H9 (cell line): ENCODE data around the gene EBF4. TPM values are rescaled to one million over a fixed set of nuclear protein-coding genes. Genes with fewer than 3 reads are reported as not detected.
A peak's percentile ranks its signal among the peaks of the same experiment; 100 is the strongest.

Source experiments
- DNase-seq: peaks from one replicate; pipeline ENCODE4 v3.0.0-alpha.2; 2017
- H2AFZ ChIP-seq: one replicate; pipeline ENCODE4 v1.6.1; 2013; ENCODE audit warnings: mild to moderate bottlenecking, low read length, control low read depth, moderate library complexity
- H2AK5ac ChIP-seq: 2 replicates; pipeline ENCODE4 v1.6.1; 2013; ENCODE audit warnings: low read length, control low read depth, mixed read lengths; ENCODE audit not compliant: insufficient read length
- H2BK120ac ChIP-seq: one replicate; pipeline ENCODE4 v1.6.1; 2013; ENCODE audit warnings: low read depth, mild to moderate bottlenecking, low read length, control low read depth, inconsistent platforms; ENCODE audit not compliant: poor library complexity, severe bottlenecking
- H2BK12ac ChIP-seq: 2 replicates; pipeline ENCODE4 v1.6.1; 2013; ENCODE audit warnings: low read length, control low read depth, mixed read lengths, low read depth; ENCODE audit not compliant: insufficient read length
- H2BK15ac ChIP-seq: 2 replicates; pipeline ENCODE4 v1.6.1; 2013; ENCODE audit warnings: low read depth, low read length, control low read depth
- H2BK20ac ChIP-seq: one replicate; pipeline ENCODE4 v1.6.1; 2013; ENCODE audit warnings: low read depth, mild to moderate bottlenecking, low read length, control low read depth, inconsistent platforms; ENCODE audit not compliant: poor library complexity, severe bottlenecking
- H2BK5ac ChIP-seq: 2 replicates; pipeline ENCODE4 v1.6.1; 2013; ENCODE audit warnings: low read length, control low read depth, mixed read lengths; ENCODE audit not compliant: insufficient read length
- H3K14ac ChIP-seq: 2 replicates; pipeline ENCODE4 v1.6.1; 2013; ENCODE audit warnings: low read length, control low read depth; ENCODE audit not compliant: insufficient read depth
- H3K18ac ChIP-seq: 2 replicates; pipeline ENCODE4 v1.6.1; 2013; ENCODE audit warnings: low read depth, mild to moderate bottlenecking, mixed read lengths, low read length, control low read depth; ENCODE audit not compliant: insufficient read length
- H3K23ac ChIP-seq: 2 replicates; pipeline ENCODE4 v1.6.1; 2013; ENCODE audit warnings: low read length, control low read depth, mixed read lengths, low read depth; ENCODE audit not compliant: insufficient read length
- H3K23me2 ChIP-seq: 2 replicates; pipeline ENCODE4 v1.6.1; 2013; ENCODE audit warnings: low read depth, mild to moderate bottlenecking, mixed read lengths, low read length, control low read depth; ENCODE audit not compliant: insufficient read length, poor library complexity, severe bottlenecking
- H3K27ac ChIP-seq: 2 replicates; pipeline ENCODE4 v1.5.1; 2013; ENCODE audit warnings: low read length, control low read depth, mixed read lengths, low read depth; ENCODE audit not compliant: insufficient read length
- H3K27me3 ChIP-seq: 2 replicates; pipeline ENCODE4 v1.6.1; 2013; ENCODE audit warnings: low read length, control low read depth, inconsistent platforms; ENCODE audit not compliant: insufficient read depth
- H3K4ac ChIP-seq: 2 replicates; pipeline ENCODE4 v1.6.1; 2013; ENCODE audit warnings: low read depth, mild to moderate bottlenecking, control low read depth, inconsistent platforms, low read length, moderate library complexity
- H3K4me1 ChIP-seq: 2 replicates; pipeline ENCODE4 v1.6.1; 2013; ENCODE audit warnings: low read length, control low read depth, inconsistent platforms; ENCODE audit not compliant: insufficient read depth
- H3K4me2 ChIP-seq: 2 replicates; pipeline ENCODE4 v1.6.1; 2013; ENCODE audit warnings: low read length, control low read depth, mixed read lengths; ENCODE audit not compliant: insufficient read length, insufficient read depth
- H3K56ac ChIP-seq: 2 replicates; pipeline ENCODE4 v1.6.1; 2013; ENCODE audit warnings: low read depth, mild to moderate bottlenecking, mixed read lengths, low read length, control low read depth; ENCODE audit not compliant: insufficient read length
- H3K79me1 ChIP-seq: 2 replicates; pipeline ENCODE4 v1.6.1; 2013; ENCODE audit warnings: low read depth, mild to moderate bottlenecking, moderate library complexity, low read length, control low read depth, inconsistent platforms; ENCODE audit not compliant: insufficient read depth, poor library complexity, severe bottlenecking
- H3K79me2 ChIP-seq: 2 replicates; pipeline ENCODE4 v1.6.1; 2013; ENCODE audit warnings: low read length, control low read depth, inconsistent platforms; ENCODE audit not compliant: insufficient read depth
- H3K9ac ChIP-seq: 2 replicates; pipeline ENCODE4 v1.6.1; 2013; ENCODE audit warnings: low read length, control low read depth, mixed read lengths; ENCODE audit not compliant: insufficient read length; ENCODE audit errors: extremely low read depth
- H3K9me3 ChIP-seq: one replicate; pipeline ENCODE4 v1.6.1; 2013; ENCODE audit warnings: low read depth, low read length, inconsistent platforms; ENCODE audit not compliant: control insufficient read depth
- H3T11ph ChIP-seq: one replicate; pipeline ENCODE4 v1.6.1; 2013; ENCODE audit warnings: mild to moderate bottlenecking, low read length, control low read depth, inconsistent platforms
- H4K20me1 ChIP-seq: one replicate; pipeline ENCODE4 v1.6.1; 2013; ENCODE audit not compliant: control insufficient read depth, insufficient read length, insufficient read depth
- H4K5ac ChIP-seq: 2 replicates; pipeline ENCODE4 v1.6.1; 2013; ENCODE audit warnings: low read depth, mild to moderate bottlenecking, mixed read lengths, low read length, control low read depth; ENCODE audit not compliant: insufficient read length
- H4K8ac ChIP-seq: replicated peaks from 2 replicates; pipeline ENCODE4 v1.6.1; 2013; ENCODE audit warnings: low read length, control low read depth, mixed read lengths, low read depth; ENCODE audit not compliant: insufficient read length
- H4K91ac ChIP-seq: 2 replicates; pipeline ENCODE4 v1.6.1; 2013; ENCODE audit warnings: low read depth, mild to moderate bottlenecking, moderate library complexity, mixed read lengths, low read length, control low read depth; ENCODE audit not compliant: insufficient read length
- H3K27ac Mint-ChIP-seq, 3 experiments: 2 replicates in 2 of 3; 3 replicates in 1 of 3; pipeline ENCODE4 v1.8.0; 2020 to 2021; ENCODE audit warnings: mixed read lengths in 3 of 3, mild to moderate bottlenecking in 1 of 3, moderate library complexity in 1 of 3
- H3K27me3 Mint-ChIP-seq: 2 replicates; pipeline ENCODE4 v1.8.0; 2021; ENCODE audit warnings: low read depth, mild to moderate bottlenecking, moderate library complexity, mixed read lengths
- H3K36me3 Mint-ChIP-seq, 3 experiments: 2 replicates in 2 of 3; 3 replicates in 1 of 3; pipeline ENCODE4 v1.8.0; 2020 to 2021; ENCODE audit warnings: low read depth in 3 of 3, mixed read lengths in 3 of 3; ENCODE audit not compliant: insufficient read depth in 1 of 3
- H3K4me1 Mint-ChIP-seq, 2 experiments: 2 replicates each; pipeline ENCODE4 v1.8.0; 2020; ENCODE audit warnings: mixed read lengths in 2 of 2
- H3K4me3 Mint-ChIP-seq, 2 experiments: 2 replicates in 1 of 2; 3 replicates in 1 of 2; pipeline ENCODE4 v1.8.0; 2020 to 2021; ENCODE audit warnings: mild to moderate bottlenecking in 2 of 2, mixed read lengths in 2 of 2, moderate library complexity in 1 of 2
- H3K9me3 Mint-ChIP-seq, 2 experiments: 2 replicates in 1 of 2; 3 replicates in 1 of 2; pipeline ENCODE4 v1.8.0; 2020; ENCODE audit warnings: mild to moderate bottlenecking in 2 of 2, mixed read lengths in 2 of 2, moderate library complexity in 1 of 2
- WGBS: extraction: QIAGEN DNeasy Blood & Tissue Kit; methylation state at CpG from one replicate; pipeline ENCODE4 v1.1.7; 2013; ENCODE audit warnings: missing lambda C conversion rate, low lambda C conversion rate, mixed read lengths; ENCODE audit not compliant: insufficient read length; ENCODE audit errors: extremely low coverage; 5-methylcytosine and 5-hydroxymethylcytosine counted together
- total RNA-seq: library from RNA; stranded (reverse); gene quantifications from 2 replicates; pipeline ENCODE4 v1.2.1, GENCODE V29; 2021
- TF ChIP-seq, protein P1 (sequence below): fragments of 200-600 bp; sonication (generic); conservative IDR thresholded peaks from 3 replicates; pipeline ENCODE4 v1.8.0; 2021; ENCODE audit warnings: antibody characterized with exemption, mild to moderate bottlenecking

EBF4 gene
- total RNA-seq, 1 experiment from 2014 or later = 3.9 TPM

DNA sequence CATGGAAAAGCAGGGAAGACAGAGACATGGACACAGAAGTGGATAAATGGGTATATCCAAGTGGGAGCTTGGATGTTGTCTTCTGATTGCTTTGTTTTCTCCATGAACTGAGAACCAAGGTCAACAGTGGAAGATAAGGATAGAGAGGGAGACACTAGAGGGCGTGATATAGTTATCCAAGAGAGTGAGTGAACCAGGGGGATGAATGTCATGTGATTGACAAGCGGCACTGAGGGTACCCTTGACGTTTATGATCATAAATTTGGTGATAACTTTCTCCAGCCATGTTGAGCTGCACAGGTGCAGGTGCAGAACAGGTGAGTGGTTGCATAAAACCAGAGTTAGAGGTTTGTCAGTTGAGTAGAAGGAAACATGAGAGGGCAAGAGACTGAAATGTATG is 20.7 kb downstream of the EBF4 start:
- H3T11ph ChIP-seq = no peak overlapping the region
- peaks cover 4% of the 10 kb centered on the region for H3K4me1 ChIP-seq
- H3K9me3 Mint-ChIP-seq = peaks cover 2 to 3% of the 10 kb centered on the region in 2 experiments; a peak in 3 of 5 replicates
- H3K27me3 ChIP-seq = no peaks in the 10 kb centered on the region
- H2BK120ac ChIP-seq = no peak overlapping the region
- H2AK5ac ChIP-seq = no peak overlapping the region
- no peak overlapping the region for H2AFZ ChIP-seq
- no peak overlapping the region for H3K18ac ChIP-seq
- H3K27me3 Mint-ChIP-seq = peaks cover 12% of the 10 kb centered on the region
- H3K79me2 ChIP-seq = no peaks in the 10 kb centered on the region
- H2BK20ac ChIP-seq = no peak overlapping the region
- no peak overlapping the region for H4K5ac ChIP-seq
- H3K23me2 ChIP-seq = no peaks in the 10 kb centered on the region
- peaks cover 6 to 9% of the 10 kb centered on the region in 2 experiments for H3K4me1 Mint-ChIP-seq
- no peak overlapping the region for H3K4me3 Mint-ChIP-seq
- no peak overlapping the region for H2BK15ac ChIP-seq
- H2BK12ac ChIP-seq = no peak overlapping the region
- no peaks in the 10 kb centered on the region for H4K20me1 ChIP-seq
- no peak overlapping the region for H3K4ac ChIP-seq
- H3K27ac Mint-ChIP-seq = no peak overlapping the region
- H3K36me3 Mint-ChIP-seq = no peaks in the 10 kb centered on the region
- no peak overlapping the region for H3K27ac ChIP-seq
- H3K14ac ChIP-seq = no peak overlapping the region
- no peak overlapping the region for H4K8ac ChIP-seq
- DNase-seq = no peak
- no peak overlapping the region for H4K91ac ChIP-seq
- no peak overlapping the region for H3K9ac ChIP-seq
- H3K9me3 ChIP-seq = no peaks in the 10 kb centered on the region
- no peak overlapping the region for H2BK5ac ChIP-seq
- H3K23ac ChIP-seq = no peak overlapping the region
- no CpG with 5 or more reads among the region's 3 CpGs for WGBS
- H3K56ac ChIP-seq = no peak overlapping the region
- H3K79me1 ChIP-seq = no peaks in the 10 kb centered on the region
- H3K4me2 ChIP-seq = no peak overlapping the region
- TF ChIP-seq, protein P1, sequence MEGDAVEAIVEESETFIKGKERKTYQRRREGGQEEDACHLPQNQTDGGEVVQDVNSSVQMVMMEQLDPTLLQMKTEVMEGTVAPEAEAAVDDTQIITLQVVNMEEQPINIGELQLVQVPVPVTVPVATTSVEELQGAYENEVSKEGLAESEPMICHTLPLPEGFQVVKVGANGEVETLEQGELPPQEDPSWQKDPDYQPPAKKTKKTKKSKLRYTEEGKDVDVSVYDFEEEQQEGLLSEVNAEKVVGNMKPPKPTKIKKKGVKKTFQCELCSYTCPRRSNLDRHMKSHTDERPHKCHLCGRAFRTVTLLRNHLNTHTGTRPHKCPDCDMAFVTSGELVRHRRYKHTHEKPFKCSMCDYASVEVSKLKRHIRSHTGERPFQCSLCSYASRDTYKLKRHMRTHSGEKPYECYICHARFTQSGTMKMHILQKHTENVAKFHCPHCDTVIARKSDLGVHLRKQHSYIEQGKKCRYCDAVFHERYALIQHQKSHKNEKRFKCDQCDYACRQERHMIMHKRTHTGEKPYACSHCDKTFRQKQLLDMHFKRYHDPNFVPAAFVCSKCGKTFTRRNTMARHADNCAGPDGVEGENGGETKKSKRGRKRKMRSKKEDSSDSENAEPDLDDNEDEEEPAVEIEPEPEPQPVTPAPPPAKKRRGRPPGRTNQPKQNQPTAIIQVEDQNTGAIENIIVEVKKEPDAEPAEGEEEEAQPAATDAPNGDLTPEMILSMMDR = peak; percentile 64
